SU-DHL-6 (cell line): ENCODE results near the gene SLC38A9.

Experiments used
- CTCF ChIP-seq: fragments of 200-600 bp; sonication (generic); IDR thresholded peaks from one replicate; pipeline ENCODE4 v1.5.1; 2017; ENCODE audit warnings: antibody characterized with exemption, mild to moderate bottlenecking, low read length, moderate library complexity; ENCODE audit not compliant: insufficient read depth, poor library complexity, severe bottlenecking
- EZH2phosphoT487 ChIP-seq: fragments of 200-600 bp; sonication (generic), shearing (Covaris generic); conservative IDR thresholded peaks from 2 replicates; pipeline ENCODE4 v1.6.1; 2018; ENCODE audit warnings: mild to moderate bottlenecking, antibody characterized with exemption, low read length, moderate library complexity, mixed read lengths

GRCh38 chr5:55692106-55692417 lies 20.1 kb downstream of the SLC38A9 start:
- no peak for TF ChIP-seq CTCF
- TF ChIP-seq EZH2phosphoT487, result no peak
